GM20431 (cell line): ENCODE data around the gene PGAM1.
"Not testable (repeated sequence)": the region's sequence is repeated elsewhere in the genome, so short reads cannot be mapped to it uniquely, and the experiment has no call there.

ENCODE experiments used
- in situ Hi-C: fragments of 300-500 bp; cut with MseI, MboI; formaldehyde crosslinking; loops from one replicate; pipeline ENCODE4 v1.15.0; 2020; ENCODE audit warnings: low sequenced_read_pairs; ENCODE audit not compliant: unreplicated experiment

The PGAM1 gene

GRCh38 chr10:97425964-97426775 is at the start of gene PGAM1:
PGAM1 (plus strand) TSS chr10:97426191; CDS start chr10:97426308, 117 bp downstream.
- in situ Hi-C loops: no loop called here

GRCh38 chr10:97376413-97376812 is 49.6 kb upstream of the PGAM1 start:
- in situ Hi-C loops: no loop called here

GRCh38 chr10:97378933-97379921 is 46.8 kb upstream of the PGAM1 start:
- in situ Hi-C loops: no loop called here

- in situ Hi-C loops: no loop called here
These were observed 45.5 kb upstream of the PGAM1 start for GRCh38 chr10:97380516-97380915.

GRCh38 chr10:97381626-97382025 is 44.4 kb upstream of the PGAM1 start:
- in situ Hi-C loops: no loop called here

- in situ Hi-C loops: no loop called here
These were observed 42.8 kb upstream of the PGAM1 start for GRCh38 chr10:97383159-97383558.

DNA sequence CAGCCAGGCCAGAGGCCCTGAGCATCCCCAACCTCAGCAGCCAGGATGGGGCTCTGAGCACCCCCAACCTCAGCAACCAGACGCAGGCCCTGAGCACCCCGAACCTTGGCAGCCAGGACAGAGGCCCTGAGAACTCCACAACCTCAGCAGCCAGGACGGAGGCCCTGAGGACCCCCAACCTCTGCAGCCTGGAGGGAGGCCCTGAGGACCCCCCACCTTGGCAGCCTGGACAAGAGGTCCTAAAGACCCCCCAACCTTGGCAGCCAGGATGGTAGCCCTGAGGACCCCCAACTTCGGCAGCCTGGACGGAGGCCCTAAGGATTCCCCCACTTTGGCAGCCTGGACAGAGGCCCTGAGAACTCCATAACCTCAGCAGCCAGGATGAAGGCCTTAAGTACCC is 41.8 kb upstream of the PGAM1 start:
- in situ Hi-C loops: no loop called here

- in situ Hi-C loops: no loop called here
These were observed 41.4 kb upstream of the PGAM1 start for GRCh38 chr10:97384641-97385040.

GRCh38 chr10:97385565-97385964 is 40.4 kb upstream of the PGAM1 start:
- in situ Hi-C loops: no loop called here

DNA sequence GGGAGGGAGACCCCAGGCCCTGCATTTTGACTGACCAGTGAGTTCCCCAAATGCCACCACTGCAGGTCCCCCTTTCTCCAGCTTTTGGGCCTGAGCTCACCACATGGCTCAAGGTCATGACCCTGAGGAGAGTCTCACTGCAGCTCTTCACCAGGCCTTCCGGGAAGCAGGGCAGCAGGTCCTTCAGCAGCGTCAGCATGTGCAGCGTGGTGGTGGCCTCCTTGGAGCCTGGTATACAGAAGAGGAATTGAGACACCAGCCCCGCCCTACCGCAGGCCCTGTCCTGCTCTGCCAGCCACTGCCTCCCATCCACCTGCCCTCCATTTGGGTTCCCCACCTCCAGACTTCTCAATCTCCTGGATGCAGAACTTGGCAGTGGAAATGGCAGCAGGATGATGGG is 37.8 kb upstream of the PGAM1 start:
- in situ Hi-C loops: no loop called here

GRCh38 chr10:97390091-97390490 is 35.9 kb upstream of the PGAM1 start:
- in situ Hi-C loops: no loop called here

- in situ Hi-C loops: no loop called here
These were observed 32.9 kb upstream of the PGAM1 start for GRCh38 chr10:97393034-97393573.

DNA sequence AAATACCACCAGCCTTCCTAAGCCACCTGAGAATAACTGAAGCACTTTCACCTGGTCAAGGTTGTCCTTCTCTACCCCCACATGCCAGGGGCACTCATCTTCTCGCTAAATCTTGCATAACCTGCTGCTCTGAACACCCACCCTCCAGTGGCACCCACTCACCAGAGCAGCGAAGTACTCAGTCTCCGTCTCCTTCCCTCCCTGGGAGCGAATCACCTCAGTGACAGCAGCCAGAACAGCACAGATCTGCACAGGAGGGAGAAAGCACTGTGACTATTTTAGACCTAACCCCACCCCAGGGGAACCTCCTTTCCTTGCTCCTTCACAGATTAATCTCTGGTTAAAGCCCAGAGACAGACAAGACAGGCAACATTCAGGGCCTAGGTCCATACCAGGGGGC is 29.9 kb upstream of the PGAM1 start:
- in situ Hi-C loops: no loop called here

DNA sequence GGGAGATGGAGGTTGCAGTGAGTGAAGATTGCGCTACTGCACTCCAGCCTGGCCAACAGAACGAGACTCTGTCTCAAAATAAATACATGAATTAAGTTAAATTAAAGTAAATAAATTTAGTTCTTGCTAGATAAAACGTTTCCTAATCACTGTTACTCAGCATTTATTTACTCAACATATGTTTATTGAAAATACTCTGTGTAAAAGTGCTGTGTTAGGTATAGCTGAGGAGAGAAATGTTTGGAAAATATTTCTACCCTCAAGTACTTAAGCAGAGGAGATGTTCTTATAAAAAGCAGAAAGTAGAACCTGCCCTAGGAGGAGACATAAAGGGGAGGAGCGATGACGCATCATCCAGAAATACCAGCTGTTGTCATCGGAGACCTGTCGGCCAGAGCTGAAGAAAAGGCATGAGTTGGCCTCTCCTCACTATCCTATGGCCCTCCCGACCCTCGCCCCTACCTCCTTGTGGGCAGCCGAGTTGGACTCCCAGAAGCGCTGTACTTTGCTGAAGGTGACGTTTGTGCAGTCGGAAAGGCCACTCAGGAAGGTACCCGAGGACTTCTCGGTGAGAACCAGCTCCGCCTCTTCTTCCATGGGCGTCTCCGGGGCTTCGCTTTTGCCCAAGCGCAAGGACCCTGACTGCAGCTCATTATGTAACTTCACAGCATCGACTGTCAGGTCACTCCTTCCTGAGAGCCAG is 26.0 kb upstream of the PGAM1 start:
- in situ Hi-C loops: no loop called here

- in situ Hi-C loops: no loop called here
These were observed 25.1 kb upstream of the PGAM1 start, which contains the start of gene RRP12 for GRCh38 chr10:97400665-97401454. RRP12 (minus strand) TSS chr10:97401340; CDS start chr10:97401231, 109 bp downstream.

DNA sequence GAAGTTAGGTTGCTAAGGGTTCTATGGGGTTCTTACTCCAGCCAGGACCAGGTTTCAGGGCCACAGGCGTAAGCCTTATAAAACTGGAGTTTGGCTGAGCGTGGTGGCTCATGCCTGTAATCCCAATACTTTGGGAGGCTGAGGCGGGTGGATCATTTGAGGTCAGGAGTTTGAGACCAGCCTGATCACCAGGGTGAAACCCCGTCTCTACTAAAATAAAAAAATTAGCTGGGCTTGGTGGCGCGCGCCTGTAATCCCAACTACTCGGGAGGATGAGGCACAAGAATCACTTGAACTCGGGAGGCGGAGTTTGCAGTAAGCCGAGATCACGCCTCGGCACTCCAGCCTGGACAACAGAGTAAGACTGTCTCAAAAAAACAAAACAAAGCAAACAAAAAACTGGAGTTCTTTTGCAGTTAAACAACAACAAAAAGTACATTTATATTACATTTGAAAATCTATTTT is 24.5 kb upstream of the PGAM1 start:
- in situ Hi-C loops: no loop called here

DNA sequence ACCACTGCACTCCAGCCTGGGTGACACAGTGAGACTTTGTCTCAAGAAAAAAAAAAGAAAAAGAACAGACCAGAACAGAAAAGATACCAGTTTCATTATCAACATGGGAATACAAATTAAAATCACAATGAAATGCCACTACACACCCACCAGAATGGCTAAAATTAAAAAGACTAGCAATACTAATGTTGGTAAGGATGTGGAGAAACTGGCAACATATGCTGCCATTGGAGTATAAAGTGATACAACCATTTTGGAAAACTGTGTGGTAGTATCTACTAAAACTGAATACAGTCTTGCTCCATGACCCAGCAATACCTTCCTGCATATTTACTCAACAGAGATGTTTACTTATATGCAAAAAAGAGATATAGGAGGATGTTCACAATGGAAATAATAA is 21.9 kb upstream of the PGAM1 start:
- in situ Hi-C loops: no loop called here

GRCh38 chr10:97406064-97406463 is 19.9 kb upstream of the PGAM1 start:
- in situ Hi-C loops: no loop called here

DNA sequence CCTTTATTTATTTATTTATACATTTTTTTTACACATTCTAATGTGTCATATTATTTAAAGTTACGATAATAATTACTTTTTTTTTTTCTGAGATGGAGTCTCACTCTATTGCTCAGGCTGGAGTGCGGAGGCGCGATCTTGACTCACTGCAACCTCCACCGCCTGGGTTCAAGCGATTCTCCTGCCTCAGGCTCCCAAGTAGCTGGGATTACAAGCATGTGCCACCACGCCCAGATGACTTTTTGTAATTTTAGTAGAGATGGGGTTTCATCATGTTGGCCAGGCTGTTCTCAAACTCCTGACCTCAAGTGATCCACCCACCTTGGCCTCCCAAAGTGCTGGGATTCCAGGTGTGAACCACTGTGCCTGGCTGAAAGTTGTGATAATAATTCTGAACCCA is 19.5 kb upstream of the PGAM1 start:
- in situ Hi-C loops: not testable (repeated sequence)
